HG02938 (cell line): ENCODE results near the gene SLC9A9.
"Not testable (repeated sequence)": the region's sequence is repeated elsewhere in the genome, so short reads cannot be mapped to it uniquely, and the experiment has no call there.

Experiments
- ATAC-seq: cut with Tn5 transposase; IDR thresholded peaks from one replicate; pipeline ENCODE4 v1.9.1; 2021; ENCODE audit warnings: mild to moderate bottlenecking, moderate library complexity; ENCODE audit not compliant: unreplicated experiment

SLC9A9 gene

DNA sequence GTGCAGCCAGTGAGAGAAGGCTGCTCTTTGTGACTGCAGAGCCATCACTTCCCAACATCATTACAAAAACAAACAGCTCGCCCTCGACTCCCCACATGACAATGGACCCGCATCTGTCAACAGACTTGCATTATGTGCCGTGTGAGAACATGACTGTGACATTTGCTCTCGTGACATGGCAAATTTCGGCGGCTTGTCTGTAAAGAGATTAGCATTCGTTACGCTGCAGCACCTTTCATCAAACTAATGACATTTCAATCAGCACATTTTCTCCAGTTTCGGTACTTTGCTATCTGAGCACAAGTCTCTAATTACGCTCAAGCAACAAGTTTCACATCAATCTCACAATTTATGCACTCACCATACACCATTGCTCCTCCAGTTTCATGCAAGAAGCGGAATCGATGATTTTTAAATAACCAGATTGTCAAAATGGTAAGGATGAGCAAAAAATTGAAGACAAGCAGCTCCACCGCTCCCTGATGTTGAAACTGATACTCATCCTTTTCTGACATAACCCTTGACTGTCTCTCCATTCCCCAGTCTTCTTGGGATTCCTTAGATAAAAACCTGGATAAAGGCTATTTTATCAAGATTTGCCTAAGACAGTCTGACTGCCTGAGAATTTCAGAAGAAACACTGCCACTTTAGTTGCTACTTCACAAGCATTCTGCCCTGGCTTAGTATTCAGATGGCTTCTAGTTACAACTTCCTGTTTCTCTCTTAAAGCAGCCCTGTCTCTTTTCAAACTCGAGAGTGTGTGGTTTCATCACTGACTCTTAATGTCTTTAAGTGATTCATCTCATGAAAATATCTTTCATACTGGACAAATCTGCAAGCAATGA lies at the start of gene SLC9A9:
Gene SLC9A9 (minus strand): TSS at position 682 of the 845 bp plus-strand sequence. CDS start 146 bp downstream, at position 536.
- peak; percentile 93 for ATAC-seq

DNA sequence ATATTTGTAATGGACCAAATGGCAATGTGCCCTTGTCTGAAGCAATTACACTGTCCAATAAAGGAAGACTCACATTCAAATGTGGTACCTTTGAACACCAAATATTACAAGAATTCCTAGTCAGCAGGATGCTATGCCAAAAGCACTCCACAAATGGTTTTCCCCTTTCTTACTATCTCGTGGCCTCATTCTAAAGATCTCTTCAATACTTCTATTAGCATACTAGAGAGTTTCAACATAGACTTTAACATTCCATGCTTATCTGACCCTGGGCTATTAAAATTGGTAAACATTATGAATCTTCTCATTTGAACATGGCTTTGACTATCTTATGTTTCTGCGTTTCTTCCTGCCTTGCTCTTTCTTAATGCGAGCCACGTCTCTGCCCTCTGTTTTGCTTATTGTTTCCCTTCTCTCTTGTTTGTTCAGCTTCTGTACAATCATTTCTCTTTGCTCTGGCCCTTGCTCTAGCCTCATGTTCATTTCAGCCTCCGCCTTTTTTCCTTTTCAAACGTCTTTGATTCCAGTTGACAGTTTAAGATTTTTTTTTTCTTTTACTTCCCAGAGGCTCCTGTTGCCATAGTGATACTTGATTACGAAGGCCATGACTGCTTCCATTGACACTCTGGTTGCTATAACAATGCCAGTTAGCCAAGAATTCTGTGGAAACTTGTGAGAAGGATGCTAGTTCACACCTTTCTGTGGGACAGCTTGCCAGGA lies 49.5 kb upstream of the SLC9A9 start:
- no peak for ATAC-seq

DNA sequence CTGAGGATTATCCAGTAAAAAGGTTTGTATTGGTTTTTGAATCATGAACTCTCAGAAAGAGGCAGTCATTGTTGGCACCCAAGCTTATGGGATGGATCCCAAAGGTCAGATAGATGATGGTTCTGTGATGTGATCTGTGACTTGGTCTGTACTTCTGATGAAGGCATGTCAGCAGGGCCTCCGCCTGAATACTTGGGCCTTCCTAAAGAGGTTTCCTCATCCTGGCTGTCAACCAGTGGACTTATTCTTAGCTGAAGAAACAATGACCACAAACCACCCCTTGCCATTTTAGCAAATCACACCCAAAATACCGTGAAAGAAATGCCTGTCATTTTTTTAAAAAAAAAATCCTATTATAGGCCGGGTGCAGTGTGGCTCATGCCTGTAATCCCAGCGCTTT lies 48.2 kb upstream of the SLC9A9 start:
- no peak for ATAC-seq

DNA sequence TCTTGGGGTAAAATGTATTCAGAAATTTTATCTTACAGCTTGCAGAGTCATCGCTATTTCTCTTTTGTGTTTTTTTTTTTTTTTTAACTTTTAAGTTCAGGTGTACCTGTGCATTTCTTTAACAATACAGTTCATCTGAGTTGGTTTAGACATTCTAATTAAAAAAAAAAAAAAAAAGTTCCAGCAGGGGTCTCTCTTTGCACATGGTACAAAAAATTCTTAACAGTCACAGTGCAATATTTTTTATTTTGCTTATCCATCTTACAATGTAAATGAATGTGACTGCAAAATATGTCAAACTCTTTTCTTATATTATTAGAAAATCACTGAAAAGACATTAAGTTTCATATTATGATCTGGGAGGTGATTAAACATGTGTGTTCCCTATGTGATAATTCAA lies 47.5 kb upstream of the SLC9A9 start:
- ATAC-seq: no peak

DNA sequence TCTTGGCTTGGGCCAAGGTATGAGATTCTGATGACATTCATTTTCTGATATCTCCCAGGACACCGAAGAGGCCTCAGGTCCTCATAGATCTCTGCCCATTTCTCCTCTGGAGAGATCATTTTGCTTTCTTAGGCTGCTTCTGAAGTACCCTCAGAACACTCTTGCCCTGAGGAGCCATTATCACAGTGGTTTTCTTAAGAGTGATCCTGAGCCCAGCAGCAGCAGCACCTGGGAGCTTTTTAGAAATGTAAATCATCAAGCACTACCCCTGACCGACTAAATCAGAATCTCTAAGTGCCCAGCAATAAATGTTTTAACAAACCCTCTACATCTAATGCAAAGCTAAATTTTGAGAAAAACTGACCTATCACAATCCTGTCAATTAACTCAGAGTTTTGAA lies 40.6 kb upstream of the SLC9A9 start:
- no peak for ATAC-seq

DNA sequence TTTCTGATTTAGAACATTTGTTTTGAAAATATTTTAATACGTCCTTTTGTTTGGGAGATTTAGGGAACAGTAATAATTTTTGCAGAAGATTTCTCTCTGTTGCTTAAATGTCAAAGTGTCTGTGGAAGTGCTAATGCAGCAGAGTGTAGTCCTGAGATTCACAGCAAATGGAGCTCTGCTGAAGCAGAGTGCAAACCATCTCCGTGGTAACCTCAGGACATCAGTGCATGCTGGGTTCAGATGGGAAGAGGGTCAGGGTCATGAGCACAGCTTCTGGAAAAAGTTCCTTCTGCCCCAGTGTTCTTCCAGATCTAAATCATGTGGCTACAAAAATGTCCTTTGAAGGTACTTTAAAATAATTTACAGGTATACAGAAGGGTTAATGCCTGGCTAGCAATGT lies 39.9 kb upstream of the SLC9A9 start:
- ATAC-seq: no peak

DNA sequence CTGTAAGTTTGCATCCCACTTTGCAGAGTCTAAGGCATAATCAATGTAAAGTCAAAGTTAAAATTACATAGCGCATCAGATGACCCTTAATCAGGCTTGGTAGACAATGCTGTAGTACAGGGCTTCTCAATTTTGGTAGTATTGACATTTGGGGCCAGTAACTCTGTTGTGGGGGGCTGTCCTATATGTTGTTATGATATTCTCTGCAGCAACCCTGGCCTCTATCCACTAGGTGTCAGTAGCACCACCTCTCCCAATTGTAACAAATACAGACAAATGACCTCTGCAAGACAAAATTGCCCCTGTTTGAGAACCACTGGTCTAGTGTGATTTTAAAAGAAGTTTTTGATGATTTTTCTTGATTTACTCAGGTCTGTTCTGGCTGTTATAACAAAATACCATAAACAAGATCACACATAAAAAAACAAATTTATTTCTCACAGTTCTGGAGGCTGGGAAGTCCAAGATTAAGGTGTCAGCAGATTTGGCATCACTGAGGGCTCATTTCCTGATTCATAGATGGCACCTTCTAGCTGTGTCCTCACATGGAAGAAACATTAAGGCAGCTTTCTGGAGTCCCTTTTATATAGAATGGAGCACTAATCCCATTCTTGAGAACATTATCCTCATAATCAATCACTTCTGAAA lies 37.6 kb upstream of the SLC9A9 start:
- peak; percentile 98 for ATAC-seq

DNA sequence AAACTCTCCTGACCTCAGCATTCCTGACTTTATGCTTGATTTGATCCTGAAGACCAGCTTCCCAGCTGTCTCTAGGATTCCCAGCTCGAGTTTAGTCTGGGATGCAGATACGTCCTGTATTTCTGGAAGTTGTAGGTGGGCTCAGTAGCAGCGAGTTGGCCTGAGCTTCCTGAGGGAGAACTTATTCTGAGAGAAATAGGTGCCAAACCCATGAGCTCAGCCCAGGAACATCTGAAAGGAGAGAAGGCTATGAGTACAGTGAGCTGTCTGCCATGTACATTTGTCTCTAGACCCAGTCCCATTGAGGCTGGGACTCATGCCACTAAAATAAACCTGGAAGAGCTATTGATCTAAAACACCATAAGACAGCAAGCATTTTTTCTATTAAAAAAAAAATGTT lies 36.6 kb upstream of the SLC9A9 start:
- no peak for ATAC-seq

DNA sequence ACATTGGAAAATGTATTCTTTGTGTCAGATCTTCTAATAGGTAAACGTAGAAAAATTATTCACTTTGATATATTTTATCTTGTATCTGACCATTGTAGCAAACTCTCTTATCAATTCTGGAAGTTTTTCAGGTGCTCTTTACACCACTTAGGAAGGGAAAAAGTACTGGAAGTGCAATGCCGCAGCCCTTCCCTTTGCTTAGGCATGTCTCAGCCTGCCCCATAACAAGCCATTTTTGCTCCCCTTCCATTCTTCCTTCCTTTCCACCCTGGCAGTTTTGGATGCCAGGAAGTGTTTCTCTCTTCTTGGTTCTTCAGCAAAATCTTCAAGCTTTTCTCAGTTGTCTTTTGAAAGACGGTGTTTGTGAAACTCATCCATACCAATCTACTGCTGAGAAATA lies 34.9 kb upstream of the SLC9A9 start:
- no peak for ATAC-seq

DNA sequence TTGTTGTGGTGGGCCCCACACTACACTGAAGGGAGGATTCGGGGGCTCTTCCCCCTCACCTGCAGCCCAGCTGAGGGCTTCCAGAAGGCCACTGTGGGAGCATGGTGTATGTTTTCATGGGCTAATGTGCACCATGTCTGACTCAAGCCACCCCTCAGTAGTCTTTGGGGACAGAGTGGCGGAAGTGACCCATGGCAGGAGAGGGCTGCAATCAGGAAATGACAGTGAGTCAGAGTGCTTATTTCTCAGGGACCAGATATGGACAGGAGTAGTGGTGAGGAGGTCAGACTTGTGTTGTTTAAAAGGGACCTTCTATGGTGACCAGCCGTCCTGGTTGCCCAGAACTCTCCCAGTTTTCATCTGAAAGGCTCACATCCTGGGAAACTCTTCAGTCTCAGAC lies 32.8 kb upstream of the SLC9A9 start:
- no peak for ATAC-seq

DNA sequence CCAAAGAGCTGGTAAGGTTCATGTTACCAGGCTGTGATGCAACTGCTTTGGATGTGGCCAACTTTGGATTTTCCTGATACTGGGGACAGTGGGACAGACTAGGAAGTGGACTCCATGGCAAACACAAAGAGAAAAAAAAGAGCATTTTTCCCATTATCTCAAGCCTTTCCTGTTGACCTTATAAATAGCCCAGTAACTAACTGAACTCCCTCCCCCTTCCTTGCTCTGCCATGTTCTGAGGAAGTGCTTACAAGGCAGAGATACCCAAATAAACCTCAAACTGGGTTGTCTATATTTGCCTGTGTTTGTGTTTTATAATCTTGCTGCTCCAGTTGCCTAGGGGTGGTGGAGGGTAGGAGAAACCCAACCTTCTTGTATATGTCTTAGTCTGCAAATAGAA lies 27.3 kb upstream of the SLC9A9 start:
- ATAC-seq: no peak

DNA sequence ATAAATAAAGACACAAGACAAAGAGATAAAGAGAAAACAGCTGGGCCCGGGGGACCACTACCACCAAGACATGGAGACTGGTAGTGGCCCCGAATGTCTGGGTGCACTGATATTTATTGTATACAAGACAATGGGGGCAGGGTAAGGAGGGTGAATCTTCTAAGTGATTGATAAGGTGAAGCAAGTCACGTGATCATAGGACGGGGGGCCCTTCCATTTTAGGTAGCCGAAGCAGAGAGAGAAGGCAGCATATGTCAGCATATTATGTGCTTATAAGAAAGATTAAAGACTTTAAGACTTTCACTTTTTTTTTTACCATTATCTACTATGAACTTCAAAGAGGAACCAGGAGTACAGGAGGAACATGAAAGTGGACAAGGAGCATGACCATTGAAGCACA lies 25.3 kb upstream of the SLC9A9 start:
- not testable (repeated sequence) for ATAC-seq

DNA sequence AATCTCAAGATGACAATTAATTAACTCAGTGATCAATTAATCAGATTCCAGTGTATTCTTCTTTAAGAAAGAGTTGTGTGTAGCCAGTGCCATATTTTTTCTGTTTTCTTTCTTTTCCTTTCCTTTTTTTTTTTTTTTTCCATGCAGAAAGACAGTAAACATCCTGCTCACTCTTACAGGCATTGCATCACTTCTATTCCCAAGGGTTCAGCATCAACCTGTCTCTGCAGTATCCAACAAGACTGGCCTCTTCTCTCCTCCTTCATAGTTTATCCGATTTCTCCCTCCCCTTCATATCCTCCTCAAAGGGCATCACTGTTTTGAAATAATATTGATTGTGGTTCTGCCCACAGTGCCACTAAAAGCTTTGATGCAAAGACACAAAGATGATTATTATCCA lies 17.0 kb upstream of the SLC9A9 start:
- ATAC-seq: no peak

DNA sequence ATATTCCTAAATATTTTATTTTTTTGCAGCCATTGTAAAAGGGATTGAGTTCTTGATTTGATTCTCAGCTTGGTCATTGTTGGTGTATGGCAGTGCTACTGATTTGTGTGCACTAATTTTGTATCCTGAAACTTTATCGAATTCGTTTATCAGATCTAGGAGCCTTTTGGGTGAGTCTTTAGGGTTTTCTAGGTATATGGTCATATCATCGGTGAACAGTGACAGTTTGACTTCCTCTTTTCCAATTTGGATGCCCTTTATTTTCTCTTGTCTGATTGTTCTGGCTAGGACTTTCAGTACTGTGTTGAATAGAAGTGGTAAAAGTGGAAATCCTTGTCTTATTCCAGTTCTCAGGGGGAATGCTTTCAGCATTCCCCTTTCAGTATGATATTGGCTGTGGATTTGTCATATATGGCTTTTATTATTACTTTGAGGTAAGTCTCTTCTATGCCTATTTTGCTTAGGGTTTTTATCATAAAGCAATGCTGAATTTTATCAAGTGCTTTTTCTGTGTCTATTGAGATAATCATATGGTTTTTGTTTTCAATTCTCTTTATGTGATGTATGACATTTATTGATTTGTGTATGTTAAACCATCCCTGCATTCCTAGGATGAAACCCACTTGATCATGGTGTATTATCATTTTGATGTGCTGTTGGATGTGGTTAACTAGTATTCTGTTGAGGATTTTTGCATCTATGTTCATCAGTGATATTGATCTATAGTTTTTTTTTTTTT lies 11.4 kb upstream of the SLC9A9 start:
- ATAC-seq: no peak

DNA sequence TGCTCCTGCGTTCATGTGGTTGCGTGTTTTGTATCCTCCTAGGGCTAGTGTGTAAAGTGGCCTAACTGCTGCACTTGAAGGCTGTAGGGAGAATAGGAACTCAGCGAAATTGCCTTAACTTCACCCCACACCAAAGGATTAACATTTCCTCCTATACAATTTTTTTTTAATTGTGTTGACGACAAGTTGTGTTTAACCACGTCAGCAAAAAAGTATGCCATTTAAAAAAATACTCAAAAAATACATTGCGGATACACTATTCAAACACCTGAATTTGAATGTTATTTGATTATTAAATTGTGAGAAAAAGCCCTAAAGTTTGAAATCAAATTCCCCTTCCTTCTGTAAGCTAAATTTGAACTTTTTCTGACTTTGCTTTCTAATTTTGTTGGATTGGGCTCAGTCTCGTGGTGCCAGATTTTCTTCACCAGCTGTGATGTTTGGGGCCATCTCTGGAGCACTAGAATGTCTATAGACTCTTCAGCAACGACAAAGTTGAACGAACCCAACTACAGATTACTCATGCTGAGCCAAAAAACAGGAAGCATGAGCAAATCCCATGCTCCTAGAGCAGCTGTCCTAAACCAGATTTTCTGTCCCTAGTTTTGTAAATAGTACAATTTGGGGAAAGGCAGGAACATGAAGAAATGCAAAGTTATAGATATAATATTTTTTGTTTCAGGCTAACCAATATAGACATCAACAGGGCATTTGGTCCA lies 8.1 kb upstream of the SLC9A9 start:
- ATAC-seq: no peak

DNA sequence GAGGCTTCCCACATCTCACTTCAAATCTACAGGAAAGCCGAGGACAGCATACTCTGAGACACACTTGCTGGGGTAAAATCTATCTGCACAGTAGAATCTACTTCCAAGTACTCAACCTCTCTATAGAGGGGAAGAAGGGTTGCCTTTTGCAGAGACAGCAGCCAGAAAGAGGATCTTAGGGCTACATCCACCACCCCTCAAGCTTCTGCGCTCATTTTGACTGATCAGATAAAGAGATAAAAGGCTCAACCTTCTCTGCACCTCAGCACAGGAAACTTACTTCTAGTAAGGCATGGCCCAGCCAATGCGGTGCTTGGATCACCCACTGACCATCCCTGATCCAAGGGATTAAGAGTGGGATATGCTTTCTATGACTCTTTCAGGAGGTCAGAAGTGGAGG lies 6.9 kb upstream of the SLC9A9 start:
- no peak for ATAC-seq

DNA sequence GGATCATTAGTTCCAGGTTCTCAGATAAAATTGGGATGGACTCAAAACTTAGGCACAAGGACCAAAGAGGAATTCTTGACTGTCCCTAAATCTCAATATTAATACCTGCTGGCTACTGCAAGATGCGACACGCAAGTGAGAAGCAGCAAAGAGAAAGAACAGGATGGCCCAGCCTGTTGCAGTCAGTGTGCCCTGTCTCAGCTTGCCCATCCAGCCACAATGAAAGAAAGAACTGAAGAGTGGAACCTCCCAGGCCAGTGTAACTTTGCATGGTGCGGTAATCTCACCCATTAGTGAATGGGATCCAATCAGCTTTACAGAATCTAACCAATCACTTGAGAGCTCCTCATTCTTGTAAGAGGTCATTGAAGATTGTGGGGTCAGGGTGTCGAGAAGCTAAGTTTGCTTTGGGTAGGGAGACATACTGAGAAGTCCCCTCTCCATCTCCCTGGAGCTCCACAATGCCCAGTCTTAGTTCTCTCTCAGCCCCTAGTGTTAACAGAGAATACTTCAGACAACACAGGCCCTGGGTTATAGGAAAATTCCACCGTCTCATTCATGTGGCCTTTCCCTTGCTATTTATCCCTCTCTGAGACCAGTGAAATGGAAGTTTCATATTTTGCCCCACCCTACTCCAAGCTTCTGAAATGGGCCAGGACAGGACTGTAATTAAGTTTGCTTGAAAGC lies 3.2 kb upstream of the SLC9A9 start:
- ATAC-seq: no peak

DNA sequence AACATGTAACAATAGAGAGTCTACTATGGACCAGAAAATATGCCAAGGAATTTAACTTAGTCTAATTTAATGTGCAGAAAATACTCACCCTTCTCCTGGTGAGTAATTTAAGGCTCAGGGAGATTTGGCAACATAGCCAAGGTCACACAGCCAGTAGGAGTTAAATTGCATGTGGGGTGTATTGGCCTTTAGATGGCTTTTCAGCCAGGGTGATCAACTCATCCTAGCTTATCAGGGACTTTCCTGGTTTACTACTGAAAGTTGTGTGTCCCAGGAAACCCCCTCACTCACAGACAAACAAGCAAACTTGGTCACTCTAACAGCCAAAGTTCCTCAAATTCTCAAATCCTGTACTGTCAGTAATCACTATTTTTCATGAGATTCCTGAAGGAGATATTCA lies 2.6 kb upstream of the SLC9A9 start:
- no peak for ATAC-seq

DNA sequence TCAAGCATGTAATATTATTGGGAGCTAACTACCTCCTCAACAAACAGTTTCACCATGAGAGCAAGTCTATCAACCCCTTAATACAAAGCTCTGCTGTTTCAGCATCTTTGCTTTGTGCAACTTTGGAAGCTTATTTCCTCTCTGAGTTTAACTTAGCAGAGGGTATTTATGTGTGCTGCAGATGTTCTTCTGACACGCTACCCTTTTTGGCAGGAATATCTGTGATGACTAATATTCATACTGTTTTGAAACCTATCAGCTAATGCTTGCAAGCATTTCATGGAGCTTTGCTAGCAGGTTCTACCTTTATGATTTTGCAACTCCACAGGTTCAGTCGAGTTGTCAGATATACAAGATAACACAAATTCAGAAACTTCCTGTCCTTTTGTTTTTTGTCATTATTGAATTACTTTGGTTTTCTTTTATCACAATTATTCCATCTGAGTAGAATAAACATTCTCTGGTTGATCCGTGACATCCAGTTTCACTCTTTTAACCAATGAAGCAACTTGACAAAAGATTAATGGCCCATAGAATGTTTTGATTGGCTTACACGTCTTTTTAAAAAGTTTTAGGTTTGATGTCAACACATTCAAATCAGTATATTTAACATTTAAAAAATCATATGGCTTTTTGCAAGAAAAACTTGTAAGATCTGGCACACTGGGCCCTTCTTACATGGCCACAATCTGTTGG lies 1.7 kb upstream of the SLC9A9 start:
- peak; percentile 34 for ATAC-seq
